Lower leg skin (tissue), 3 donors: ENCODE data around the gene MRGPRG.

Source experiments
- CTCF ChIP-seq, 3 donors: fragments of 450-650 bp; IDR thresholded peaks; one replicate each; pipeline ENCODE4 v1.5.1; 2016; ENCODE audit warnings: antibody characterized with exemption in 3 of 3, mild to moderate bottlenecking in 3 of 3, moderate library complexity in 2 of 3
- POLR2A ChIP-seq, 2 donors: fragments of 450-650 bp; IDR thresholded peaks; one replicate each; pipeline ENCODE4 v1.6.1; 2016 to 2017; ENCODE audit warnings: antibody characterized with exemption in 2 of 2, mild to moderate bottlenecking in 1 of 2, moderate library complexity in 1 of 2

- no peak for TF ChIP-seq POLR2A (IDR thresholded peaks at IDR 0.05)
- TF ChIP-seq CTCF (IDR thresholded peaks at IDR 0.05) = no peak
These were observed 23.1 kb downstream of the MRGPRG start for GRCh38 chr11:3195251-3196160.
